Nephron progenitor cell (in vitro differentiated cells): ENCODE results near the gene CAMK2A.

ENCODE experiments used
- DNase-seq: peaks from one replicate; pipeline ENCODE4 v3.0.0; 2021
- H3K27ac Mint-ChIP-seq: 2 replicates; pipeline ENCODE4 v1.8.0; 2021; ENCODE audit warnings: mild to moderate bottlenecking, moderate library complexity, mixed read lengths
- H3K27me3 Mint-ChIP-seq: 2 replicates; pipeline ENCODE4 v1.8.0; 2021; ENCODE audit warnings: mild to moderate bottlenecking, low read depth, mixed read lengths; ENCODE audit not compliant: poor library complexity
- H3K36me3 Mint-ChIP-seq: 2 replicates; pipeline ENCODE4 v1.8.0; 2021; ENCODE audit warnings: low read depth, mixed read lengths
- H3K4me1 Mint-ChIP-seq: 2 replicates; pipeline ENCODE4 v1.8.0; 2021; ENCODE audit warnings: mixed read lengths
- H3K4me3 Mint-ChIP-seq: 2 replicates; pipeline ENCODE4 v1.8.0; 2021; ENCODE audit warnings: mild to moderate bottlenecking, moderate library complexity, mixed read lengths
- H3K9me3 Mint-ChIP-seq: 2 replicates; pipeline ENCODE4 v1.8.0; 2021; ENCODE audit warnings: mild to moderate bottlenecking, moderate library complexity, mixed read lengths
- TF ChIP-seq, protein P1 (sequence below): fragments of 200-600 bp; sonication (generic); IDR thresholded peaks from 2 replicates; pipeline ENCODE4 v1.5.0; 2021; ENCODE audit warnings: antibody characterized with exemption

CAMK2A gene

GRCh38 chr5:150271296-150271692 lies 18.3 kb downstream of the CAMK2A start:
- TF ChIP-seq, protein P1, sequence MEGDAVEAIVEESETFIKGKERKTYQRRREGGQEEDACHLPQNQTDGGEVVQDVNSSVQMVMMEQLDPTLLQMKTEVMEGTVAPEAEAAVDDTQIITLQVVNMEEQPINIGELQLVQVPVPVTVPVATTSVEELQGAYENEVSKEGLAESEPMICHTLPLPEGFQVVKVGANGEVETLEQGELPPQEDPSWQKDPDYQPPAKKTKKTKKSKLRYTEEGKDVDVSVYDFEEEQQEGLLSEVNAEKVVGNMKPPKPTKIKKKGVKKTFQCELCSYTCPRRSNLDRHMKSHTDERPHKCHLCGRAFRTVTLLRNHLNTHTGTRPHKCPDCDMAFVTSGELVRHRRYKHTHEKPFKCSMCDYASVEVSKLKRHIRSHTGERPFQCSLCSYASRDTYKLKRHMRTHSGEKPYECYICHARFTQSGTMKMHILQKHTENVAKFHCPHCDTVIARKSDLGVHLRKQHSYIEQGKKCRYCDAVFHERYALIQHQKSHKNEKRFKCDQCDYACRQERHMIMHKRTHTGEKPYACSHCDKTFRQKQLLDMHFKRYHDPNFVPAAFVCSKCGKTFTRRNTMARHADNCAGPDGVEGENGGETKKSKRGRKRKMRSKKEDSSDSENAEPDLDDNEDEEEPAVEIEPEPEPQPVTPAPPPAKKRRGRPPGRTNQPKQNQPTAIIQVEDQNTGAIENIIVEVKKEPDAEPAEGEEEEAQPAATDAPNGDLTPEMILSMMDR: no peak
- Mint-ChIP-seq H3K36me3 (no peaks in the 10 kb centered on the region), H3K27ac (no peak overlapping the region), H3K4me1 (peaks cover 20% of the 10 kb centered on the region), H3K27me3 (peaks cover 9% of the 10 kb centered on the region), H3K4me3 (no peak overlapping the region), H3K9me3 (no peaks in the 10 kb centered on the region)
- DNase-seq: no peak

- Mint-ChIP-seq H3K36me3 (no peaks in the 10 kb centered on the region), H3K27ac (no peak overlapping the region), H3K9me3 (no peaks in the 10 kb centered on the region), H3K4me3 (no peak overlapping the region), H3K27me3 (peaks cover 9% of the 10 kb centered on the region), H3K4me1 (peaks cover 17% of the 10 kb centered on the region)
- DNase-seq: no peak
- TF ChIP-seq, protein P1: no peak
These were observed 18.9 kb downstream of the CAMK2A start for GRCh38 chr5:150270541-150271295.

- Mint-ChIP-seq H3K4me1 (peaks cover 41% of the 10 kb centered on the region), H3K27me3 (peaks cover 9% of the 10 kb centered on the region), H3K27ac (no peak overlapping the region), H3K9me3 (no peaks in the 10 kb centered on the region), H3K4me3 (no peak overlapping the region), H3K36me3 (no peaks in the 10 kb centered on the region)
- DNase-seq: no peak
- TF ChIP-seq, protein P1: no peak
These were observed 22.7 kb downstream of the CAMK2A start for GRCh38 chr5:150266871-150267291.

DNA sequence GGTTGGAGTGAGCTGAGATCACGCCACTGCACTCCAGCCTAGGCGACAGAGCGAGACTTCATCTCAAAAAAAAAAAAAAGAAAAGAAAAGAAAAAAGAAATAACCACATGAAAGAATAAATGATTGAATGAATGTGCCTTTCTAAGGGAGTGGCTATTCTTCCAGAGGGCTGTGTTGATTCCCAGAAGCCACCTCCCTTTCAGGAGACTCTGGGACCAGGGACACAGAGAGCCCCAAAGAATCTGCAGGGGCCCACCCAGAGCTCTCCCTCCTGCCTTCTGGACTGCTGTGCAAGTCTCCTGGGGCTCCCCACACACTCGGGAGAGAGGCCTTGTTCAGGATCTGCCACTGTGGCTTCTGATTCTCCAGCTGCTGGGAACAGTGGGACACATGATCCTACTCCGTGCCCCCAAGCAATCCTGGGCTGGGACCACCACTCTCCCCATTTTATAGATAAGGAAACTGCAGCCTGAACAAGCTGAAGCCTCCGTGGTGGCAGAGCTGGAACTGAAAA lies 23.6 kb downstream of the CAMK2A start:
- Mint-ChIP-seq H3K4me1 (peaks cover 44% of the 10 kb centered on the region), H3K27ac (no peak overlapping the region), H3K36me3 (no peaks in the 10 kb centered on the region), H3K9me3 (no peaks in the 10 kb centered on the region), H3K4me3 (no peak overlapping the region), H3K27me3 (peaks cover 6% of the 10 kb centered on the region)
- TF ChIP-seq, protein P1: no peak
- no peak for DNase-seq

- Mint-ChIP-seq H3K36me3 (no peaks in the 10 kb centered on the region), H3K27me3 (no peaks in the 10 kb centered on the region), H3K9me3 (no peaks in the 10 kb centered on the region), H3K4me3 (peak overlapping the region; percentile 23), H3K27ac (no peak overlapping the region), H3K4me1 (peaks cover 44% of the 10 kb centered on the region)
- TF ChIP-seq, protein P1: no peak
- DNase-seq: no peak
These were observed 24.6 kb downstream of the CAMK2A start for GRCh38 chr5:150264667-150265603.
